ENCODE measurements around the gene HCN1.

Gene HCN1

GRCh38 chr5:45399041-45399440 lies 297.1 kb downstream of the HCN1 start:
- H2BK120ac ChIP-seq (ENCODE audit: low read depth, low read length) = no peak overlapping the region
- H2BK15ac ChIP-seq (replicated peaks; ENCODE audit: low read depth) = no peak overlapping the region
- no peak overlapping the region for H2BK5ac ChIP-seq (ENCODE audit: low read length)
- no peak overlapping the region for H3K56ac ChIP-seq (ENCODE audit: low read length)
- no peaks in the 10 kb centered on the region for H3K27me3 ChIP-seq (ENCODE audit: insufficient read depth, low read length, poor library complexity)
- no peaks in the 10 kb centered on the region for H3K4me1 ChIP-seq (ENCODE audit: control insufficient read depth, low read depth, low read length)
- DNase-seq = peak; percentile 73
- H4K5ac ChIP-seq (ENCODE audit: low read length) = no peak overlapping the region
- no peaks in the 10 kb centered on the region for H3K79me2 ChIP-seq (ENCODE audit: control insufficient read depth, insufficient read depth, low read length)
- H3K18ac ChIP-seq (ENCODE audit: low read length) = no peak overlapping the region
- no peak overlapping the region for H3K4ac ChIP-seq (ENCODE audit: low read depth, low read length)
- H3K9ac ChIP-seq (ENCODE audit: low read length) = no peak overlapping the region
- H3K27ac ChIP-seq (ENCODE audit: low read depth, low read length) = no peak overlapping the region
- no CpG with 5 or more reads among the region's 1 CpG for WGBS (ENCODE audit: extremely low coverage, insufficient coverage, low lambda C conversion rate)
- H4K8ac ChIP-seq (ENCODE audit: low read depth, low read length) = no peak overlapping the region
- H3K36me3 ChIP-seq (ENCODE audit: control insufficient read depth, insufficient read depth, low read length) = no peaks in the 10 kb centered on the region
- H3K23ac ChIP-seq (ENCODE audit: low read length) = no peak overlapping the region
- no peak overlapping the region for H3K4me3 ChIP-seq (ENCODE audit: low read length)
- H3K79me1 ChIP-seq (ENCODE audit: low read length) = no peaks in the 10 kb centered on the region
- no peak overlapping the region for H3K4me2 ChIP-seq (ENCODE audit: low read length)
- no peak overlapping the region for H2AK5ac ChIP-seq (ENCODE audit: low read length)

- H4K5ac ChIP-seq (ENCODE audit: low read length) = no peak overlapping the region
- no peak overlapping the region for H2BK5ac ChIP-seq (ENCODE audit: low read length)
- no peak overlapping the region for H2AK5ac ChIP-seq (ENCODE audit: low read length)
- H3K56ac ChIP-seq (ENCODE audit: low read length) = no peak overlapping the region
- H3K79me1 ChIP-seq (ENCODE audit: low read length) = no peaks in the 10 kb centered on the region
- H3K4ac ChIP-seq (ENCODE audit: low read depth, low read length) = no peak overlapping the region
- H4K8ac ChIP-seq (ENCODE audit: low read depth, low read length) = no peak overlapping the region
- no peaks in the 10 kb centered on the region for H3K4me1 ChIP-seq (ENCODE audit: control insufficient read depth, low read depth, low read length)
- 100% methylated on average over 3 of the region's 6 CpGs for WGBS (ENCODE audit: extremely low coverage, insufficient coverage, low lambda C conversion rate)
- no peak overlapping the region for H2BK15ac ChIP-seq (replicated peaks; ENCODE audit: low read depth)
- no peak overlapping the region for H3K23ac ChIP-seq (ENCODE audit: low read length)
- H3K27ac ChIP-seq (ENCODE audit: low read depth, low read length) = no peak overlapping the region
- H3K36me3 ChIP-seq (ENCODE audit: control insufficient read depth, insufficient read depth, low read length) = no peaks in the 10 kb centered on the region
- no peak overlapping the region for H2BK120ac ChIP-seq (ENCODE audit: low read depth, low read length)
- no peaks in the 10 kb centered on the region for H3K27me3 ChIP-seq (ENCODE audit: insufficient read depth, low read length, poor library complexity)
- peak; percentile 29 for DNase-seq
- no peaks in the 10 kb centered on the region for H3K79me2 ChIP-seq (ENCODE audit: control insufficient read depth, insufficient read depth, low read length)
- no peak overlapping the region for H3K4me3 ChIP-seq (ENCODE audit: low read length)
- H3K9ac ChIP-seq (ENCODE audit: low read length) = no peak overlapping the region
- no peak overlapping the region for H3K18ac ChIP-seq (ENCODE audit: low read length)
- H3K4me2 ChIP-seq (ENCODE audit: low read length) = no peak overlapping the region
Measured at GRCh38 chr5:45385321-45386058, 310.7 kb downstream of the HCN1 start.

GRCh38 chr5:45383985-45384384 lies 312.2 kb downstream of the HCN1 start:
- DNase-seq = no peak
- no peaks in the 10 kb centered on the region for H3K79me1 ChIP-seq (ENCODE audit: low read length)
- H3K79me2 ChIP-seq (ENCODE audit: control insufficient read depth, insufficient read depth, low read length) = no peaks in the 10 kb centered on the region
- H2AK5ac ChIP-seq (ENCODE audit: low read length) = no peak overlapping the region
- no peak overlapping the region for H3K4me3 ChIP-seq (ENCODE audit: low read length)
- no peaks in the 10 kb centered on the region for H3K4me1 ChIP-seq (ENCODE audit: control insufficient read depth, low read depth, low read length)
- no peaks in the 10 kb centered on the region for H3K36me3 ChIP-seq (ENCODE audit: control insufficient read depth, insufficient read depth, low read length)
- H3K23ac ChIP-seq (ENCODE audit: low read length) = no peak overlapping the region
- no peak overlapping the region for H3K9ac ChIP-seq (ENCODE audit: low read length)
- H3K4ac ChIP-seq (ENCODE audit: low read depth, low read length) = no peak overlapping the region
- H4K8ac ChIP-seq (ENCODE audit: low read depth, low read length) = no peak overlapping the region
- H3K18ac ChIP-seq (ENCODE audit: low read length) = no peak overlapping the region
- no peak overlapping the region for H3K56ac ChIP-seq (ENCODE audit: low read length)
- H2BK120ac ChIP-seq (ENCODE audit: low read depth, low read length) = no peak overlapping the region
- H3K4me2 ChIP-seq (ENCODE audit: low read length) = no peak overlapping the region
- no CpG with 5 or more reads among the region's 2 CpGs for WGBS (ENCODE audit: extremely low coverage, insufficient coverage, low lambda C conversion rate)
- H2BK5ac ChIP-seq (ENCODE audit: low read length) = no peak overlapping the region
- H3K27me3 ChIP-seq (ENCODE audit: insufficient read depth, low read length, poor library complexity) = no peaks in the 10 kb centered on the region
- no peak overlapping the region for H2BK15ac ChIP-seq (replicated peaks; ENCODE audit: low read depth)
- no peak overlapping the region for H4K5ac ChIP-seq (ENCODE audit: low read length)
- no peak overlapping the region for H3K27ac ChIP-seq (ENCODE audit: low read depth, low read length)

- H3K27me3 ChIP-seq (ENCODE audit: insufficient read depth, low read length, poor library complexity) = no peaks in the 10 kb centered on the region
- H4K8ac ChIP-seq (ENCODE audit: low read depth, low read length) = no peak overlapping the region
- H2BK5ac ChIP-seq (ENCODE audit: low read length) = no peak overlapping the region
- no peak overlapping the region for H2BK15ac ChIP-seq (replicated peaks; ENCODE audit: low read depth)
- H3K4me1 ChIP-seq (ENCODE audit: control insufficient read depth, low read depth, low read length) = no peaks in the 10 kb centered on the region
- H3K9ac ChIP-seq (ENCODE audit: low read length) = no peak overlapping the region
- no peak overlapping the region for H2BK120ac ChIP-seq (ENCODE audit: low read depth, low read length)
- H3K56ac ChIP-seq (ENCODE audit: low read length) = no peak overlapping the region
- no peak overlapping the region for H4K5ac ChIP-seq (ENCODE audit: low read length)
- H3K79me1 ChIP-seq (ENCODE audit: low read length) = no peaks in the 10 kb centered on the region
- WGBS (ENCODE audit: extremely low coverage, insufficient coverage, low lambda C conversion rate) = no CpG with 5 or more reads among the region's 2 CpGs
- H3K4me3 ChIP-seq (ENCODE audit: low read length) = no peak overlapping the region
- no peak overlapping the region for H3K18ac ChIP-seq (ENCODE audit: low read length)
- H3K79me2 ChIP-seq (ENCODE audit: control insufficient read depth, insufficient read depth, low read length) = no peaks in the 10 kb centered on the region
- no peaks in the 10 kb centered on the region for H3K36me3 ChIP-seq (ENCODE audit: control insufficient read depth, insufficient read depth, low read length)
- H3K4ac ChIP-seq (ENCODE audit: low read depth, low read length) = no peak overlapping the region
- H2AK5ac ChIP-seq (ENCODE audit: low read length) = no peak overlapping the region
- no peak overlapping the region for H3K4me2 ChIP-seq (ENCODE audit: low read length)
- DNase-seq = no peak
- H3K23ac ChIP-seq (ENCODE audit: low read length) = no peak overlapping the region
- no peak overlapping the region for H3K27ac ChIP-seq (ENCODE audit: low read depth, low read length)
Measured at GRCh38 chr5:45382583-45382982, 313.6 kb downstream of the HCN1 start.

GRCh38 chr5:45376417-45376816 lies 319.8 kb downstream of the HCN1 start:
- Histone ChIP-seq H4K8ac (ENCODE audit: low read depth, low read length) (no peak overlapping the region), H3K79me2 (ENCODE audit: control insufficient read depth, insufficient read depth, low read length) (no peaks in the 10 kb centered on the region), H3K4me3 (ENCODE audit: low read length) (no peak overlapping the region), H3K36me3 (ENCODE audit: control insufficient read depth, insufficient read depth, low read length) (no peaks in the 10 kb centered on the region), H3K4me2 (ENCODE audit: low read length) (no peak overlapping the region), H3K79me1 (ENCODE audit: low read length) (no peaks in the 10 kb centered on the region), H2BK5ac (ENCODE audit: low read length) (no peak overlapping the region), H3K56ac (ENCODE audit: low read length) (no peak overlapping the region), H3K4ac (ENCODE audit: low read depth, low read length) (no peak overlapping the region), H2AK5ac (ENCODE audit: low read length) (no peak overlapping the region), H2BK15ac (replicated peaks; ENCODE audit: low read depth) (no peak overlapping the region), H3K18ac (ENCODE audit: low read length) (no peak overlapping the region), H3K9ac (ENCODE audit: low read length) (no peak overlapping the region), H4K5ac (ENCODE audit: low read length) (no peak overlapping the region), H3K4me1 (ENCODE audit: control insufficient read depth, low read depth, low read length) (no peaks in the 10 kb centered on the region), H3K23ac (ENCODE audit: low read length) (no peak overlapping the region), H2BK120ac (ENCODE audit: low read depth, low read length) (no peak overlapping the region), H3K27ac (ENCODE audit: low read depth, low read length) (no peak overlapping the region), H3K27me3 (ENCODE audit: insufficient read depth, low read length, poor library complexity) (no peaks in the 10 kb centered on the region)
- no CpG with 5 or more reads among the region's 2 CpGs for WGBS (ENCODE audit: extremely low coverage, insufficient coverage, low lambda C conversion rate)
- DNase-seq = no peak

- Histone ChIP-seq H3K23ac (ENCODE audit: low read length) (no peak overlapping the region), H3K18ac (ENCODE audit: low read length) (no peak overlapping the region), H3K4me3 (ENCODE audit: low read length) (no peak overlapping the region), H3K56ac (ENCODE audit: low read length) (no peak overlapping the region), H4K8ac (ENCODE audit: low read depth, low read length) (no peak overlapping the region), H3K9ac (ENCODE audit: low read length) (no peak overlapping the region), H3K4me2 (ENCODE audit: low read length) (no peak overlapping the region), H3K79me1 (ENCODE audit: low read length) (no peaks in the 10 kb centered on the region), H3K27ac (ENCODE audit: low read depth, low read length) (no peak overlapping the region), H3K36me3 (ENCODE audit: control insufficient read depth, insufficient read depth, low read length) (no peaks in the 10 kb centered on the region), H3K79me2 (ENCODE audit: control insufficient read depth, insufficient read depth, low read length) (no peaks in the 10 kb centered on the region), H2BK120ac (ENCODE audit: low read depth, low read length) (no peak overlapping the region), H4K5ac (ENCODE audit: low read length) (no peak overlapping the region), H2BK5ac (ENCODE audit: low read length) (no peak overlapping the region), H2AK5ac (ENCODE audit: low read length) (no peak overlapping the region), H3K27me3 (ENCODE audit: insufficient read depth, low read length, poor library complexity) (no peaks in the 10 kb centered on the region), H3K4me1 (ENCODE audit: control insufficient read depth, low read depth, low read length) (no peaks in the 10 kb centered on the region), H3K4ac (ENCODE audit: low read depth, low read length) (no peak overlapping the region), H2BK15ac (replicated peaks; ENCODE audit: low read depth) (no peak overlapping the region)
- 100% methylated on average over 8 of the region's 10 CpGs for WGBS (ENCODE audit: extremely low coverage, insufficient coverage, low lambda C conversion rate)
- no peak for DNase-seq
Measured at GRCh38 chr5:45372629-45373028, 323.6 kb downstream of the HCN1 start.
